Sigmoid colon (tissue), 4 donors: ENCODE data around the gene ALG8.

Experiments used
- EP300 ChIP-seq, 4 donors: sonication (generic); formaldehyde crosslinking; IDR thresholded peaks; one replicate each; pipeline ENCODE4 v1.6.1; 2017; ENCODE audit warnings: antibody characterized with exemption in 4 of 4
- POLR2A ChIP-seq, 2 donors: fragments of 450-650 bp; IDR thresholded peaks; one replicate each; pipeline ENCODE4 v1.6.1; 2016; ENCODE audit warnings: antibody characterized with exemption in 2 of 2, mild to moderate bottlenecking in 2 of 2, moderate library complexity in 2 of 2
- POLR2AphosphoS5 ChIP-seq, 4 donors: sonication (generic); formaldehyde crosslinking; IDR thresholded peaks; one replicate each; pipeline ENCODE4 v1.6.1; 2017; ENCODE audit warnings: antibody characterized with exemption in 4 of 4
- TF ChIP-seq, protein P1 (sequence below), 4 experiments: fragments of 450-650 bp in 3 of 4; fragments of 200-600 bp in 1 of 4; IDR thresholded peaks; one replicate each; pipeline ENCODE4 v1.5.1; 2016 to 2019; ENCODE audit warnings: antibody characterized with exemption in 4 of 4, mild to moderate bottlenecking in 3 of 4, moderate library complexity in 2 of 4

DNA sequence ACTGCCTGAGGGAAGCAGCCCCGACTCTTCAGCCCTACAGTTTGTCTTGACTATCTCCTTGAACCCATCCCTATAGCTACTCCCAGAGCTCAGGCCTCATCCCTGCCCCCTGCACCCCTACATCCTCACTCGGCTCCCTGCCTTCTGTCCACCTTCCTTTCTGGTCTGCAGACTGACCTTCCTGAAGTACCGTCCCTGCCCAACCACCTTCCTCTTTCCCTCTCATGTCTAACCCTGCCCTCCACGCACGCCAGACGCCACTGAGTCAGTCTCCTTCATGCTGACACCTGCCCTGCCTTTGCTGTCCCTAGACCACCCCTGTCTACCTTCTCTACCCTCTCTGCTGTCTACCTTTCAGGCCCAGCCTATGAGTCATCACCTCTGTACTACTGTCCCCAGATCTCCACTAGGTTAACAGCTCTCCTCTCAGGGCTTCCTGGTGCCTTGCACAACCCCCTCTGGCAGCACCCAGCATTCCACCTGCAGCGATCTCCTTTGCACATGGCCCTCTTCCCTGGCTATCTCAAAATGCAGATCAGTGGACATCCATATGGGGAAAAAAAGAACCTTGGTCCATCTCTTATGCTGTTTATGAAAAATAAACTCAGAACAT lies 40.1 kb upstream of the ALG8 start:
- TF ChIP-seq POLR2A (IDR thresholded peaks at IDR 0.05) (no peak), EP300 (IDR thresholded peaks at IDR 0.05) (no peak), POLR2AphosphoS5 (IDR thresholded peaks at IDR 0.05) (no peak)
- TF ChIP-seq, protein P1, sequence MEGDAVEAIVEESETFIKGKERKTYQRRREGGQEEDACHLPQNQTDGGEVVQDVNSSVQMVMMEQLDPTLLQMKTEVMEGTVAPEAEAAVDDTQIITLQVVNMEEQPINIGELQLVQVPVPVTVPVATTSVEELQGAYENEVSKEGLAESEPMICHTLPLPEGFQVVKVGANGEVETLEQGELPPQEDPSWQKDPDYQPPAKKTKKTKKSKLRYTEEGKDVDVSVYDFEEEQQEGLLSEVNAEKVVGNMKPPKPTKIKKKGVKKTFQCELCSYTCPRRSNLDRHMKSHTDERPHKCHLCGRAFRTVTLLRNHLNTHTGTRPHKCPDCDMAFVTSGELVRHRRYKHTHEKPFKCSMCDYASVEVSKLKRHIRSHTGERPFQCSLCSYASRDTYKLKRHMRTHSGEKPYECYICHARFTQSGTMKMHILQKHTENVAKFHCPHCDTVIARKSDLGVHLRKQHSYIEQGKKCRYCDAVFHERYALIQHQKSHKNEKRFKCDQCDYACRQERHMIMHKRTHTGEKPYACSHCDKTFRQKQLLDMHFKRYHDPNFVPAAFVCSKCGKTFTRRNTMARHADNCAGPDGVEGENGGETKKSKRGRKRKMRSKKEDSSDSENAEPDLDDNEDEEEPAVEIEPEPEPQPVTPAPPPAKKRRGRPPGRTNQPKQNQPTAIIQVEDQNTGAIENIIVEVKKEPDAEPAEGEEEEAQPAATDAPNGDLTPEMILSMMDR (IDR thresholded peaks at IDR 0.05): no peak
